ENCODE measurements around the gene FAM131B.

Gene FAM131B

DNA sequence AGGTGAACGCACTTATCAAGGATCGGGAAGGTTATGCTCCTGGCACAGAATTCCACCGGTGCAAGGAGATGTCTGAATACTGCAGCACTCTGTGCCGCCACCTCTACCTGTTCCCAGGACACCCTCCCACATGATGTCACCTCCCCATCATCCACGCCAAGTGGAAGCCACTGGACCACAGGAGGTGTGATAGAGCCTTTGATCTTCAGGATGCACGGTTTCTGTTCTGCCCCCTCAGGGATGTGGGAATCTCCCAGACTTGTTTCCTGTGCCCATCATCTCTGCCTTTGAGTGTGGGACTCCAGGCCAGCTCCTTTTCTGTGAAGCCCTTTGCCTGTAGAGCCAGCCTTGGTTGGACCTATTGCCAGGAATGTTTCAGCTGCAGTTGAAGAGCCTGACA, 57.6 kb downstream of the FAM131B start:
- H3K79me2 ChIP-seq (ENCODE audit: insufficient read depth, low read length): peaks cover 5% of the 10 kb centered on the region; the same call in 1 of the 2 replicates
- TF ChIP-seq CTCF (IDR thresholded peaks at IDR 0.05; ENCODE audit: borderline replicate concordance, extremely low read depth, low read length, poor library complexity, severe bottlenecking): no peak
- no peak for TF ChIP-seq EZH2 (IDR thresholded peaks at IDR 0.05; ENCODE audit: borderline replicate concordance, low read depth, low read length, severe bottlenecking)
- H3K36me3 ChIP-seq (ENCODE audit: insufficient read depth, low read length): peaks cover 86% of the 10 kb centered on the region
- no peak for ATAC-seq (ENCODE audit: insufficient read depth, low read depth)
- peaks cover 32% of the 10 kb centered on the region for H4K20me1 ChIP-seq (ENCODE audit: insufficient read depth, low read length)
- no peak overlapping the region for H3K4me3 ChIP-seq (ENCODE audit: low read depth in 1 of 2, low read length in 2 of 2)
- no peak overlapping the region for H2AFZ ChIP-seq (ENCODE audit: low read depth, low read length)
- no peaks in the 10 kb centered on the region for H3K4me1 ChIP-seq (ENCODE audit: insufficient read depth, low read length)
- H3K4me2 ChIP-seq (ENCODE audit: insufficient read depth, low read length): no peak overlapping the region
- no peak overlapping the region for H3K27ac ChIP-seq (ENCODE audit: low read length)
- H3K9ac ChIP-seq (ENCODE audit: low read depth, low read length): no peak overlapping the region
- H3K27me3 ChIP-seq (ENCODE audit: insufficient read depth, low read length, poor library complexity): no peaks in the 10 kb centered on the region
- no peaks in the 10 kb centered on the region for H3K9me3 ChIP-seq (ENCODE audit: insufficient read depth, low read length, severe bottlenecking)
- no peak for DNase-seq

DNA sequence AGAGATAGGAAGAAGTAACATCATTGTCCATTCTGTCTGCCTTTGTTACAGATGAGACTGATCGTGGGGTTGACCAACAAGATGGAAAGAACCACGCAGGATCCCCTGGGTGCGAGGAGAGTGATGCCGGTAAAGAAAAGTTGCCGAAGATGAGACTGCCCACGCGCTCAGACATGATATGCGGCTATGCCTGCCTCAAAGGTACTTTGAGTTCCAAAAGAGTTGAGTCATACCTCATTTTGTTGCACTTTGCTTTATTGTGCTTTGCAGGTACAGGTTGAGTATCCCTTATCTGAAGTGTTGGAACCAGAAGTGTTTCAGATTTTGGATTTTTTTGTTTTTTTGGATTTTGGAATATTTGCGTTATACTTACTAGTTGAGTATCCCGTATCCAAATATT, 58.8 kb downstream of the FAM131B start:
- no peak for DNase-seq
- Histone ChIP-seq H3K9me3 (ENCODE audit: insufficient read depth, low read length, severe bottlenecking) (no peaks in the 10 kb centered on the region), H3K27ac (ENCODE audit: low read length) (no peak overlapping the region), H3K9ac (ENCODE audit: low read depth, low read length) (no peak overlapping the region), H3K36me3 (ENCODE audit: insufficient read depth, low read length) (peaks cover 93% of the 10 kb centered on the region), H3K4me2 (ENCODE audit: insufficient read depth, low read length) (no peak overlapping the region), H3K4me3 (ENCODE audit: low read depth in 1 of 2, low read length in 2 of 2) (no peak overlapping the region), H4K20me1 (ENCODE audit: insufficient read depth, low read length) (peaks cover 40% of the 10 kb centered on the region), H2AFZ (ENCODE audit: low read depth, low read length) (no peak overlapping the region), H3K79me2 (ENCODE audit: insufficient read depth, low read length) (peaks cover 8% of the 10 kb centered on the region; the same call in 1 of the 2 replicates), H3K27me3 (ENCODE audit: insufficient read depth, low read length, poor library complexity) (no peaks in the 10 kb centered on the region), H3K4me1 (ENCODE audit: insufficient read depth, low read length) (no peaks in the 10 kb centered on the region)
- no peak for TF ChIP-seq CTCF (IDR thresholded peaks at IDR 0.05; ENCODE audit: borderline replicate concordance, extremely low read depth, low read length, poor library complexity, severe bottlenecking)
- no peak for TF ChIP-seq EZH2 (IDR thresholded peaks at IDR 0.05; ENCODE audit: borderline replicate concordance, low read depth, low read length, severe bottlenecking)
- ATAC-seq (ENCODE audit: insufficient read depth, low read depth): no peak

Measured in DND-41 (cell line).